ELR (cell line): ENCODE data around the gene S100A12.
"Not testable (repeated sequence)": the region's sequence is repeated elsewhere in the genome, so short reads cannot be mapped to it uniquely, and the experiment has no call there.

Experiments
- DNase-seq: peaks from one replicate; pipeline ENCODE4 v3.0.0-alpha.2; 2015; ENCODE audit warnings: low read depth

The S100A12 gene

DNA sequence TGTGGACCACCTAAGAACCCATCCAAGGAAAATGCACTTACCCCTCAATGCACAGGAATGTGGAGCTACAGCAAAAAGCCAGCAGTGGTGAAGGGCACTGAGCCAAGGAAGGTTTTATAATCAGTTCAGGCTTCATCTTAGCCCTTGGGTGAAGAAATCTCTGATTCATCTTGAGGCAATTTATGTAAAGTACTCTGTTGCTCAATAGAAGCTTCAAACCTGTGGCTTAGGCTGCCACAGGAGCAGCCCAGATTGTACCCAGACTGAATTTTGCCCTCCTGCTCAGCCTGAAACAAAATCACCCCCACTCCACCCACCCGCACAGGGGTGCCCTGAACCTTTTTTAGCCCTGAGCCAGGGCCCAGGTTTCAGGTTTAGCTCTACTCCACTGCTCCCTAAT lies at the start of gene S100A12:
Gene S100A12 (minus strand): TSS at position 111 of the 400 bp plus-strand sequence. CDS start 1,029 bp downstream, outside the sequence.
- DNase-seq: peak; percentile 90

DNA sequence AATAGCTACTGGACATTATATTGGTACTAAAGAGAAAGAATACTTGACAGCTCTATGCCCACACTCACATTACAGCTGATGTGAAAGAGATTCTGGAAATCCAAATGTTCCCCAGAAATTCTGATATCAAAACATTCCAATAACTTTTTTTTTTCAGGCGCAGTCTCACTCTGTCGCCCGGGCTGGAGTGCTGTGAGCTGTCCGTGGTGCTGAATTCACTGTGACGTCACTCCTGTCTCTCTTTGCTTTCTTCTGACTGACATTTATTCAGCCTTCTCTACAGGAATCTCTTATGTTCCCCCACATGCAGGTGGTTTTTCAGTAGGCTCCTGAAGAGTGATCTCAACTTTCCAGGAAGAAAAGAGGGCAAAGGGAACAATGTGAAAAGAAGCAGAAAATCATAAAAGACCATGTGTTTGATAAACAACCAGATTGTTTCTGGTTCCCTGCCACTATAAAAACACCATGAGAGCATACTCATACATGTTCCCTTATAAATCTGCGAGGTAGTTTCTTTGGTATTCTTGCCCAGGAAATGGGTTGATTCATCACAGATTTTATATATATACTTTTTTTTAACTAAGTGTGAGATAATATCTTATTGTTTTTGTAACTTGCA lies 47.1 kb upstream of the S100A12 start:
- peak; percentile 70 for DNase-seq

DNA sequence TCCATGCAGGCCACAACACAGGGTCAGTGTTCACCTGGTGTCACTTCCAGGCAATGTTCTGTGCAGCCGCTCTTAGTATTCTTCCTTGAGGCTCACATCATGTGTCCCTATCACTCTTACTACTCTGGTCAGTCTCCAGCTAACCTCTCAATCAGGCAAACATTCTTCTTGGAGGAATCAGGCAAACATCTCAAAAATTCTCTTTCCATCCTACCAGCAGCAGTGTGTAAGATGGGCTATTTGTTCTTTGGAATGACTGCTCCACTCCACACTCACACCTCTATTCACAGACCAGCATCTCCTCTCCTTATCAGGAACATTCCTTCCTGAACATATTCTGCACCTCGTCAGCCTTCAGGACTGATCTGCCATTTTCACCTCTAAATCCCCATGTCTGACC lies 44.9 kb upstream of the S100A12 start:
- DNase-seq: no peak

DNA sequence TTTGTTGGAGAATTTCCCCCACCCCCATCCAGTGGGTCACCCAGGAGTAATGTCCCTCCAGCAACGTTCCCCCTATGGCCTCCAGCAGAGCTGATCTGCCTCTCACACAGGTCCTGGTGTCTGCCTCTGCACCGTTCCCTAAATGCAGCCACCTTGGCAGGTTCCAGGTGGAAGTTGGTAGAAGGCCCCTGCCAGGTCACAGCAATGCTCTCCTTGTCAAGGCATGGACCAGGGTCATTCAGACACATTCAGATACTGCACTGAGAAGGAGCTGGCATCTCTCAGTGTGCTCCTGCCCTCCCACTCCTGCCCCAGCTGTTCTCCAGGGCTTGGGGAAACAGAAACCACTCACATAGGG lies 44.0 kb upstream of the S100A12 start:
- DNase-seq: not testable (repeated sequence)

DNA sequence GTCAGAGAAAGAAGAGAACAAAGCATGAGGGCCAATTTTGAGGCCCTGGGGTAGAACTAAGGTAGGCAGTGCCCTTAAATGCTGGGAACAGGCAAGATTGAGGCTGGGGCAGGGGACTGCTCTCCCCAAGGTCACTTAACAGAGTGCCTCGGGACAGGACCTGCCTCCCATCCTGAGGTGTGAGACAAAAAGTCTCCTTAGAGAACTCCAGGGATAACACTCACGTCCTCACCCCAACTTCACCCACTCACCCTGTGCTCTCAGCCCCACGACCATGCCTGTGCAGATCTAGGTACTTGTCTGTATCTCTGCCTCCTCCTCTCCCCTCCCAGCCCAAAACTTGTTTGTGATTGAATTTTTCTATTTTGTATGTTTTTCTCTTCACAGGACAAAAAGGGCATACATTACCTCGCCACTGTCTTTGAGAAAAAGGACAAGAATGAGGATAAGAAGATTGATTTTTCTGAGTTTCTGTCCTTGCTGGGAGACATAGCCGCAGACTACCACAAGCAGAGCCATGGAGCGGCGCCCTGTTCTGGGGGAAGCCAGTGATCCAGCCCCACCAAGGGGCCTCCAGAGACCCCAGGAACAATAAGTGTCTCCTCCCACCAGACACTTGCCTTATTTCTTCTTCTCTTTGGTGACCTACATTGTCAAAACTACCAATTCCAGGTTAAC lies 43.5 kb upstream of the S100A12 start:
- not testable (repeated sequence) for DNase-seq

DNA sequence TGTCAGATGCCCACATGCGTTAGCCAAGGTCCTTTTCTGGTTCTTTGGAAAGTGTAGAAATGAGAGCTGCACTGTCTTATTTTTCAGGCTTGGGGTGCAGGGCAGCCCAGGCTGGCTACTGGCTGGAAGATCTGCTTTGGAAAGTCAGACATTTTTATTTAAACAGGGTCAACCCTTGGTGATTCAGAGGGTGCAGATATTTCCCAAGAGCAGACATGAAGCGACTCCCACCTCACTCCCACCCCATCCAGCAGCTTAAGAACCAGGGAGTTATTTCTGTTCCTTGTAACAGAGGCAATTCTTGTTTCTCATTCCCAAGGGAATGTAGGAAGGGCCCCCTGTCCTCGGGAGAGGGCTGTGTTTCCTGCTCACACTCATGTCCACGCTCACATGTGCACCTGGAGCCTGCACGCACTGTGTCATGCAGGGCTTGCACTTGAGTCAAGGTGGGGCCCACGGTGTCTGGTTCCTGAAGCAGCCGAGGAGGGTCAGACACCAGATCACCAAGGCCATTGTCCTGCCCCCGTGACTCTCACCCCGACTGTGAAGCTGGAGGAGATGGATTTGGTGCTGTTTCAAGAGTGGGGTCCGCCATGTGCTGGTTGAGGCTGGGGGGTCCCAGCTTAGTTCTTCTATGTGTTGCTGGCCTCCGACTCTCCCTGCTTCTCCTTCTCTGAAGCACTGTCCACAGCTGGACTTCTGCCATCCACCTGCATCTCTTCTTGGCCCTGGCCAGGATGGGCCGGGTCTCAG lies 41.9 kb upstream of the S100A12 start:
- no peak for DNase-seq

DNA sequence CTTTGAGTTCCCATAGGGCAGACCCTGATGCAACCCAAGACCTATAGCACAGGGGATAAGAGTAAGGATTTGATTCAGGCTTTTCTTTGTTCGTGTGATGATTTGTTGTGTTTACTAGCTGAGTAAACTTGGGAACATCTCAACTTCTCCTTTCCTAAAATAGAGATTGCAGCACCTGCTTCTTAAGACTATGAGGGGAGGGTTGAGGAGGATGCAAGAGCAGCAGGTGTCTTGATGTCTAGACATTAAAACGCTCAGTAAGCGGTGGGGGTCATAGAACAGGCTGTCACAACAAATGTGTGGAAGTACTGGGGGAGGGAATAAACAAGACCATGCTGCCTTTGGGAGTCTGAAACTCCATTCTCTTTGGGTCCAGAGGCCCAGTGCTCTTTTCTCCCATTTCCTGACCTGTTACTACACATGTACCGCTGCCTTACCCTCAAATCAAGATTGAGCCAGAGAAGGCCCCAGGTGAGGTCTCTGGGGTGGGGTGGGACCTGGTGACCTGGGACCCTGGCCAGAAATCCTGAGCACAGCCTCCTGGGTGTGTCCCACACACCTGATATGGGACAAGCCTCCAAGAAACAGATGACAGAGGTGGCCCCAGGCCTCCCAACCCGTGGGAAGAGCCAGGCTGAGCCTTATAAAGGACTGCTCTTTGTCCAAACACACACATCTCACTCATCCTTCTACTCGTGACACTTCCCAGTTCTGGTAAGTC lies 40.6 kb upstream of the S100A12 start, which contains the start of gene S100A7A:
Gene S100A7A (plus strand): TSS at position 671 of the 721 bp plus-strand sequence. CDS start 1,563 bp downstream, outside the sequence.
- no peak for DNase-seq

DNA sequence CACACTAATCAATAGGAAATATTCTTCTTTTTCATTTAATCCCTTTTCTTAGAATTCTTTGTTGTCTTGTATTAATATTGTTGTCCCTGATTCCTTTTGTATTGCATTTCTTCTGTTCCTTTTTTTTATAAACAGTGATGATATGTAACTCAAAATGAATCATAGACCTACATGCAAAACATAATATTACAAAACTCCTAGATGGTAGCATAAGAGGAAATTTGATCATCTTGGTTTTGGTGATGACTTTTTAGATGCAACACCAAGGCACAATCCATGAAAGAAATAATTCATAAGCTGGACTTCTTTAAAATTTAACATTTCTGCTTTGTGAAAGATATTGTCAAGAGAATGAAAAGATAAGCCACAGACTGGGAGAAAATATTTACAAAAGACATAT lies 38.5 kb upstream of the S100A12 start:
- DNase-seq: not testable (repeated sequence)

DNA sequence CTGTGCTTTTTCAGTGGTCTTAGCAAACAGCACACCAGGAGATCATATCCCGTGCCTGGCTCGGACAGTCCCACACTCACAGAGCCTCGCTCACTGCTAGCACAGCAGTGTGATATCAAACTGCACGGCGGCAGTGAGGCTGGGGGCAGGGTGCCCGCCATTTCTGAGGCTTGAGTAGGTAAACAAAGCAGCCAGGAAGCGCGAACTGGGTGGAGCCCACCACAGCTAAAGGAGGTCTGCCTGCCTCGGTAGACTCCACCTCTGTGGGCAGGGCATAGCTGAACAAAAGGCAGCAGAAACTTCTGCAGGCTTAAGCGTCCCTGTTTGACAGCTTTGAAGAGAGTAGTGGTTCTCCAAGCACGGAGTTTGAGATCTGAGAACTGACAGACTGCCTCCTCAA lies 31.9 kb upstream of the S100A12 start:
- DNase-seq: not testable (repeated sequence)

DNA sequence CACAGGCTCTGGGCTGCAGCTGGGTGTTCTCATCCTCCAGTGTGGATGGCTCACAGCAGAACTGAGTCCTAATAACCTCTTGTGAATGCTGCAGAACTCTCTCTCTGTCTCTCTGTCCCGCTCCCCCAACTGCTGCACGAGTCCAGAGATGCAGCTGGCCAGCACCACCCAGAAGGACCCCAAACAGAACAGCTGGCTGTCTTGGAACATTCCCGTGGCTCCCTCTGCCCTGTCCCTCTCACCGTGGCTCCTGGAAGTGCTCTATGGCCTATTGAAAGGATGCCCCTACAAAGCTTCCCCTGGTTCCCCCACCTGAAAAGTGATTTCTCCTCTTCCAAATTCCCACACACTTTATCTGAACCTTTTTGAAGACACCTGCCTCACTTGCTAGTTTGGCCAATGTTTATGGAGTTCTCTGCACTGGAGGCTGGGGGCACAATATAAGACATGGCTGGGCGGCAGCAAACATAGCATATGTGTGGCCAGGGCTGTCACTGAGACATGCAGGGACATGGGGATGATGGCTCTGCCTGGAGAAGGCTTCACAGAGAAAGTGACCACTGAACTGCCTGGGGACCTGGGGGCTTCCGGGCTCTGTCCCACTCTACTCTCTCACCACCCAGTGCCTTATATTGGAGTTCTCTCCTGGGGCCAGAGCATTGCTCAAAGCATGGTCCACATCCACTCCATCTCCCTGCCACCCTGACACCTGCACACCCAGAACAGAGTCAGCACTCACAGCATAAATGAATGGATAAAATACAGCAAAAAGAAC lies 30.6 kb upstream of the S100A12 start:
- not testable (repeated sequence) for DNase-seq

DNA sequence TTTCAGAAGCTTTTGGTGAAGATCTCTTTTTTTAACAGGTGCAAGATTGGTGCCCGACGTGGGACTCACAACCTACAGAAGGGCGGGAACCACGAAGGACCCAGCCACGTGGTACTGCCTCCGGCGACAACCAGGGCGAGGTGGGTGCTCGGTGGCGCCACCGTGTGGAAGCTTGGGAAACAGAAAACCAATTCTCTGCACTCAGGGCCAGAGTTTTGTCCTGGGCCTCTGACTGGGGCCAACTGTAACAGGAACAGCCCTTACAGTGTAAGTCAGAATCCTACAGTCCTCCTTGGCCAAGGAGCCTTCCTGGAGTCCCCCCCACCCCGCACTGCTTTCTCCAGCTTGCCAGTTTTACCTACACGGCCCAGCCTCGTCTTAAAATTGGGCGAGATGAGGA lies 29.3 kb upstream of the S100A12 start:
- peak; percentile 38 for DNase-seq

DNA sequence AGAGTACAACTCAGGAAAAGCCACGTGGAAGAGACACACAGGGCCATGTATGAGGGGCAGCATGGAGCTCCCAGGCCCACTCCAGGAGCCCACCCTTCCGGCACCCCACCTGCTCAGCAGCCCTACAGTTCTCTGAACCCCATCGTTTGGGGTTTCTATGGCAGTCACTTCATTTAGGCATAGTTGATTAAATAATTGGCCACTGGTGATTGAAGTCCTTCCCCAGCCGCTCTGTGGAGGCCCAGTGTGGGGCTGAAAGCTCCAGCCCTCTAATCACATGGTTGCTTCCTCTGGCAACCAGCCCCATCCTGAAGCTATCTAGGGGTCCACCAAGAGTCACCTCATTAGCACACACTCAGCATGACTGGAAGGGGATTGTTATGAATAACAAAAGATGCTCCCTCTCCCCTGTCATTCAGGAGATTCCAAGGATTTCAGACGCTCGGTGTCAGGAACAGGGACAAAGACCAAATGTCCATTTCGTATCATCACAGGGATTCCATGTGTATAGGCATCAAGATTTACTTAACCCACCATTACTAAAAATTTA lies 28.7 kb upstream of the S100A12 start:
- DNase-seq: no peak

DNA sequence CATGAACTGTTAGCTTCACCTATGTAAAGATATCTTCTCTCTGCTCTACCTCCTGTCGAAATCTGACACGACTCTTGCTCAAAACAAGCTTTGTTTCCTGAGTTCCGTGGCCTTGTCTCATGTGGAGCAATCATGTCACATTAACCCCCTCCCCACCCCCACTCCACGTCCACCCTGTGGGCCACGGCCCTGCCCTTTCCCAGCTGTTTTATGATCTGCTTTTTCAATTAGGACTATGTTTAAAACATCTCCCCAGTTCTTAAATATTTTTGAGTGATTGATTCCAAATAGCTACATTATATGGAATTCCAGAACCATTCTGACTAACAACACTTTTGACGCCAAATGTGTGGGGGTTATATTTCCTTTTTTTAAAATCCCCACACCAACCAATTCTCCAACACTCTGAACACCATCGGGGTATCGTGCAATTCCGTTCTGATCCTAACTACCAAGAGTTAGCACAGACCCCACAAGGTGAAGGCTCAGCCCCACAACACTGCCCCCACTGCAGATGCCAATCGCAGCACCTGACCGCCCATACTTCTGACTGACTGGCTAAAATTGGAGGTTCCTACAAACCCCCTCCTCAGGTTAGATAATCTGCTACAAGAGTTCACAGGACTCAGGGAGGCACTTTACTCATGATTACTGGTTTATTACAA lies 28.1 kb upstream of the S100A12 start:
- no peak for DNase-seq

DNA sequence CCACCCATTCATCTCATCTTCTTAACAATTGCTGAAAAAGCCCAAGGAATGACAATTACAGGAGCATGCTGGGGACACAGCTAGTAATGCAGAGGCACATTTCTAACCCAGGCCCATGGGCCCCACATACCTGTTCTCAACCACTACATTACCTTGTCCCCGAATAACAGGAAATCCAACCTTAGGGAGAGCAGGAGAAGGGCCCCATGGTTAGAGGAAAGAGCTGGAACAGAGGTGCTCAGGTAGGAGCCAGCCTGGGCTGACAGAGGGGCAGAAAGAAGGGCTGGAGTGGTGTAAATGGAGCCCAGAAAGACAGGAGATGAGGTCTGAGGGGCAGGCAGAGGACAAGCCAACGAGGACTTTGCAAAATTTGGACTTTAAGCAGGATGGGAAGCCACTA lies 26.8 kb upstream of the S100A12 start:
- no peak for DNase-seq

DNA sequence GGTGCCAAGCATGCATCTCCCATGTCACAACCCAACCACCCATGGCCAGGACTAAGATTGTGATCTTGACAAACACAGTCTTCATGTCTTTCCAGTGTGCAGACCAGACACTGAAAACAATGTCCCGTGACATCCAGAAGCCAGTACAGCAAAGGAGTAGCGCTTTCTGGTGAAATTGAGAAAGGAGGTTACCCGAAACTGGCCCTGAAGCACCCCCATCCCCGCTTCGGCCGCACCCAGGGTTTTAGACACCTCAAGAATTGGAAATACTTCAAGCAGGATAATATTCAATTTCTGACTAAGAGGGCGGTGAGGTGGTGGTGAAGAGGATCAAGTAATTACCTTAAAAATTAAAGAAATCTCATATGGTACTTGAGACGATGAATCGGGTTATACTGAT lies 26.0 kb upstream of the S100A12 start:
- no peak for DNase-seq

DNA sequence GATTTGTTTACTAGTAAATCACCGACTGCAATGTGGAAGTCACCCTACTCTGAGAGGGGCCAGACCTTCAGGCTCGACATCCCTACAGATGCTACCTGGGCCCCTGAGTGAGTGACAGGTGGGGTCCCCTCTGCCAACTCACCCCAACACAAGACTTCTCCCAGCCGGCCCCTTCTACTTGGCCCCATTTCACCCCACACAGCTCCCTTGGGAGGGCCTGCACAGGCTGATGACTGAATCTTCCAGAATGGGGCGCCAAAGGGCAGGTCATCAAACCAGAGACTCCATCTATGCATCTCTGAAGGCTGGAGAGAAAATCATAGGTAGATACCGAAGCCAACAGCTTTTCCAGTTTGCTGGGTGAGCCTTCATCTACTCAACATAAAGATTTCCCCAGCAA lies 24.8 kb upstream of the S100A12 start:
- peak; percentile 43 for DNase-seq

DNA sequence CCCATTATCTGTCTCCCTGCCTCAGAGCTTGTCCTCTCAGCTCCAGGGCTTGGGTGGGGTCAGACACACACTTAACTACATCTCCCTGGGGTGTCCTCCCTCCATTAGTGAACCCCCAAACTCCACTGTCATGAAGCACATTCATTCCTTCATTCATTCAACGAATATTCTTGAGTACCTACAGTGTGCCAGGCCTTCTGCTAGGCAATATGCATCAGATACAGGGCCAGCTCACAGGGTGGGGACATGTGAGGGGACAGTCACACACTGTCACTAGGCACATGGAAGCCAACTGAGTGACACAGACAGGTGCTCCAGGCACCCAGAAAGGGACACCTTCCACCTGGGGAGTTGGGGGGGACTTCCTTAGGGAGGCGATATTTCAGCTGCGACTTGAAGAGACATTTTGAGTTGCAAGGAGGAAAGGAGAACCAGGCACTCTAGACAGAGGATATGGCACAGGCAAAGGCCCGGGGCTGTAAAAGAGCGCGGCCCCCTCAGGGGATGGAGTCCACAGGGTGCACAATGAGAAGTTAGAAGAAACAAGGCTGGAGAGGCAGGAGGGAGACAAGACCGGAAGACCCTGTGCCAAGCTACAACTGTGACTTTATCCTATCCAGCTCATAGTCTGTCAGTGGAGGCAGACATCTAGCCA lies 24.1 kb upstream of the S100A12 start:
- no peak for DNase-seq

DNA sequence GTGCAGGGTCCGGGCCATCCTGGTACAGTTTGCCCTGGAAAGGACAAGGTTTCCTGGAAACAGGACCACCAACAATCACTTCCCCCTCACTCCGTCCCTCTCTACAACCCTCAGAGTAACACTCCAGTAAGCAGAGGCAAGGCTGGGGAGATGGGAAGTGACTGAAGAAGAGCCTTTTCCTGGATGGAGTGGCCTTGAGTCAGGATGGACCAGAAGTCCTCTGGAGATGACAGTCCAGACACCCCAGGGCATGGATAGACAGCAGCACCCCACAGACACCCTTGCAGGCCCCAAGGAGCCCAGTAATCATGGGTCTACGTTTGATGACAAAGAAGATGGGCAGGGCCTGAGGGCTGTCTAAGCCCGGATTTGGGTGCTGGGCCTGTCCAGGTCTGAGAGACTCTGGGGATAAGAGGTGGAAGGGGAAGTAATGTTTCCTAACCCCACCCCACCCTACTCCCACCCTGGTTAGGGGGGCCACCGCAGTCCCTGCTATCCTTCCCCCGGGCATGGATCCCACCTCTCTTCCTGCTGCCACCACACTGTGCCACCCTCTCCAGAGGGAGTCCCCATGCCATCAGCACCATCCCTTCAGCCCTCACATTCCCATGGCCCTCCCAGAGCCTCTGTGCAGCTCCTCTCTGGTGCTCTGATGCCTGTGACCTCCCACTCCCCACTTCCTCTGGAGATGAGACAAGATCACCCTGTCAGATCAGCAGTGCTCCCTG lies 22.7 kb upstream of the S100A12 start:
- no peak for DNase-seq
